ENCODE data around the gene SGPP1.
A peak's percentile ranks its signal among the peaks of the same experiment; 100 is the strongest.
"Not testable (repeated sequence)": the region's sequence is repeated elsewhere in the genome, so short reads cannot be mapped to it uniquely, and the experiment has no call there.

Gene SGPP1

GRCh38 chr14:63672417-63673180 is 55.3 kb downstream of the SGPP1 start:
- DNase-seq: no peak

GRCh38 chr14:63671987-63672386 is 55.9 kb downstream of the SGPP1 start:
- DNase-seq: no peak

DNA sequence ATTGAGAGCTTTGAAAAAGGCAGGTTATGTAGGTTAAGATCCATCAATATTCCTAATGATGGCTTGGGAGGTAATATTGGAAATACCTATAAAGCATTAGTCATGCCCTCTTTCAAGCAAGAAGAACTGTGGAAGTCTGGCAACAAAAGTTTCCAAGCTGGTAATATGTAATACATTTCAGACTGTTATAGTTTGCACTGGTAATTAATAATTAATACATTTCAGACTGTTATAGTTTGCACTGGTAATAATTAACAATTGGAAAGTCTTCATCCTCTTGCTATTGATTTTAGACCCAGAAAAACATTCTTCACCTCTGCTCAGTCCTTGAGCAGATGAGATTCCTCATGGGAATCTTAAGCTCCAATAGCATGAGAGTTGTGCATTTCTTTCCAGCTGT is 57.2 kb downstream of the SGPP1 start:
- DNase-seq: no peak

DNA sequence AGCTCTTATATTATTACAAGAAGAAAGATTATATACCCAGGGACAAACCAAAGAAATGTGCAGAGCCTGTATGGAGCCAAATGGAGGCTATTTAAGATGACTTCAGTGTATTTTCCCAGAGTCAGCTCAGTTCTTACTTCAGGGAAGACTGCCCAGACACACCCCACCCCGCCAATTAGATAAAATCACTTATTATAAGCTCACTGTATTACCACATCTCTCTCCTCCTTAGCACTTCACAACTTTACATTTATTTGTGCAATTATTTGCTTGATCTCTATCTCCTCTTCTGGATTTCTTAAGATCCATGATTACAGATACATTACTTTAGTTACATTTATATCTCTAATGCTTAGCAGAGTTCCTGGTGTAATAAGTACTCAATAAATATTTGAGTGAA is 61.5 kb downstream of the SGPP1 start:
- DNase-seq: no peak

DNA sequence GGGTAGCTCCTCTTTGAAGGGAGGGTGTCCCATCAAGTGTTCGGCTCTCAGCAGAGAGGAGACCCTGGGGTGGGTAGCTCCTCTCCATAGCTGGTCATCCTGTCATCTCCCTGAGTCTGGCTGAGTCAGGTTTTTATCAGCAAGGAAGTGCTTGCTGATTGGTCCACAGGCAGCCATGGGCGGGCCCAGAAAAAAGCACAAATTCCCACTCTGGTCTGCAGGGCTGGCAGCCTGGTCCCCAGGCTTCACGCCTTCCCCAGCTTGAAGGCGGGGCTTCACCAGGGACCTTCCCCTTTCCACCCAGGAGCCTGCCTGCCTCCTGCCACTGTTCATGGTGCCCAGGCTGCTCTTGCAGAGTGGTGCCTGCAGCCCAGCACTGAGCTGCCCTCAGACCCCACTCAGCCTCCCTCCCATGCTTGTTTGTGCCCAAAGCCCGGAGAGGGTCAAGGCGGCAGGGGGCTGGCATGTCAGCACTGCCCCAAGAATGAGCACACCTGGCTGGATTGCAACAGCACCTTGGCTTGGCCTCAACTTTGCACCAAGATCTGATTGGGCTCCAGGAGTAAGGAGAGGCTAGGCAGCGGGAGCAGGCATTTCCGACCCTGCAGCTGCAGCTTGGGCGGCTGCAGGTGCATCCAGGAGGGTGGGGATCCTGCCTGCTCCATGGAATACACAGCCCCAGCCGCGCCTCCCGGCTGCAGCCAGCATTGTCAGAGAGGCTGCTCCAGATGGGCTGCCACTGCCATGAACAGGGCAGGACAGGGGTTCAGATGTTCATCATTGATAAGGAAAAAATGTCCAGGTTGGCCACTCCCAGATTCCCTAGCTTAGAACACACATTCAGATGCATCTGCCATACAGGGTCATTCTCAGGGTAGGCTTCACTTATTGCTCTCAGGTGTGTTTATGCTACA is 64.2 kb downstream of the SGPP1 start:
- DNase-seq: no peak

- no peak for DNase-seq
These were observed 65.1 kb downstream of the SGPP1 start for GRCh38 chr14:63662776-63663175.

DNA sequence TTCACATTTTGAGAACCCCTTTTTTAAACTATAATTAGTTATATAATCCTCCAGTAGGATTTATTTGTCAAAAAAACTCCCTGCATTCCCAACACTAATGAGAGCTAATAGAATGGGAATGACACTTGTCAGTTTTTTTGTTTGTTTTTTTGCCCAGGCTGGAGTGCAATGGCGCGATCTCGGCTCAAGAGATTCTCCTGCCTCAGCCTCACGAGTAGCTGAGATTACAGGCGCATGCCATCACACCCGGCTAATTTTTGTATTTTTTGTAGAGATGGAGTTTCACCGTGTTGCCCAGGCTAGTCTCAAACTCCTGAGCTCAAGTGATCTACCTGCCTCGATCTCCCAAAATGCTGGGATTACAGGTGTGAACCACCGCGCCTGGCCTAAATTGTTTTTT is 66.0 kb downstream of the SGPP1 start:
- DNase-seq: not testable (repeated sequence)

DNA sequence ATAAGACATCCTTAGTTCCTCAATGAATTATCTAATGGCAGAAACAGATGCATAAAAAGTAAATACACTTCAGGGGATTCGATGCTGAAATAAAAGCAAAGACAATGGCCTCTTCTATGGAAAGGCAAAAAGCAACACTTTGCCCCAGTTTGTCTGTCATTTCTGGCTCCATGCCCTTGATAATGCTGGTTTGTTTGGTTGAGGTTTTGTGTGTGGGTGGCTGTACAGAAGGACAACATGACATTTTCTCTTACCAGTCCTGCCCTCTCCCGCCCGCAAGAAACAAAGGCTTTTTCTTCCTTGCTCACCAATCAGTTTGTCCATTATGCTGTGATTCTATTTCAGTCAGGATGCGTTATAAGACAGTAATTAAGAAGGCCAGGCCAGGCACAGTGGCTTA is 68.1 kb downstream of the SGPP1 start:
- peak; percentile 29 for DNase-seq

GRCh38 chr14:63656194-63656593 is 71.7 kb downstream of the SGPP1 start:
- DNase-seq: no peak

GRCh38 chr14:63654936-63655335 is 72.9 kb downstream of the SGPP1 start:
- no peak for DNase-seq

- DNase-seq: no peak
These were observed 73.5 kb downstream of the SGPP1 start for GRCh38 chr14:63654346-63654745.

DNA sequence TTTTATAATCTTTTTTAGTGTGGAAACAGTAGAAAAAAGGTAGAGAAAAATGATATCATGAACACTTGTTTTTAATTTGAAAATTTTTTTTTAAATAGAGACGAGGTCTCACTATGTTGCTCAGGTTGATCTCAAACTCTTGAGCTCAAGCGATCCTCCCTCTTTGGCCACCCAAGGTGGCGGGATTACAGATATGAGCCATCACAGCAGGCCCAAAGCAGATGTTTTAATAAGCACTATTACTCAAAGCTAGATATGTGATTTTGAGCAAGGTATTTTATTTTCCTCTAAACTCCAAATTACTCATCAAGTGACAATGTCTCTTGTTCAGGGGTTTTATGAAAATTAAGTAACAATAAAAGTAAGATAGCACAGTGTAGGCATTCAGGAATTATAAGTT is 75.5 kb downstream of the SGPP1 start:
- DNase-seq: no peak

GRCh38 chr14:63650256-63650952 is 77.5 kb downstream of the SGPP1 start:
- DNase-seq: no peak

DNA sequence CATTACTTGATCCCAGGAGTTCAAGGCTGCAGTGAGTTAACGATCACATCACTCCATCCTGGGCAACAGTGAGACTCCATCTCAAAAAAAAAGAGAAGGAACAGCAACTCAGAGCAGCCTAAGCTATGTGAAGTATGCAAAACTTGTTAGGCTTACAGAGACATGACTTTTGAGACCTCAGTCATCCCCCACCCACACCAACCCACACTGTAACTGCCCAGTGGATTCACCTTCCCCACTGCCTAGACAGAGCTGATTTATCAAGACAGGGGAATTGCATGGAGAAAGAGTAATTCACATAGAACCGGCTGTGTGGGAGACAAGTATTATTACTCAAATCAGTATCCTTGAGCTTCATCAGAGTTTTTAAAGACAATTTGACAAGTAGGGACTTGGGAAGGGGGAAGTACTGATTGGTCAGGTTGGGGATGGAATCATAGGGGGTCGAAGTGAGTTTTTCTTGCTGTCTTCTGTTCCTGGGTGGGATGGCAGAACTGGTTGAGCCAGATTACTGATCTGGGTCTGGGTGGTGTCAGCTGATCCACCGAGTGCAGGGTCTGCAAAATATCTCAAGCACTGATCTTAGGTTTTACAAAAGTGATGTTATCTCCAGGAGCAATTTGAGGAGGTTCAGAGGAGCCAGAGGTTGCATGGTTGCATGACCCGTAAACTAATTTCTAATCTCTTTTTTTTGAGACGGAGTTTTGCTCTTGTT is 80.0 kb downstream of the SGPP1 start:
- DNase-seq: no peak

GRCh38 chr14:63644741-63645140 is 83.1 kb downstream of the SGPP1 start:
- DNase-seq: no peak

- no peak for DNase-seq
These were observed 85.0 kb downstream of the SGPP1 start for GRCh38 chr14:63642656-63643382.

DNA sequence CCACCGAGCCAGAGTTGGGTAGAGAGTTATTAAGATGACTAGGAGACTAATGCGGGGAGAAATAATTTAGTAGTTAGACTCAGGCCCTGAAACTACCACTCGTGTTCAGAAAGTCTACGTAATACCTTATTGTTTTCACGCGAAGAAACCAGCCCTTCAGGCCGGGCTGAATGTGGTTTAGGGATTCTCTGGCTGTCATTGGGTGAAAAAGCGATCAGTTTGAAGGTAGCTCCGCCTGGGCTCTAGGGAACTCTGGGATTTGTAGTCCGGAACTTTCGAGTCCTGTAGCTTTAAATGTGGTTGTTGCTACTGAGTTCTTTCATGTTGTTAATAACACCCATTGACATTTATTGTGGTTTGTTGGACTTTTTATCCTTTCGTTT is 85.6 kb downstream of the SGPP1 start:
- DNase-seq: peak; percentile 92

GRCh38 chr14:63641473-63642228 is 86.2 kb downstream of the SGPP1 start, which contains the start of gene WDR89:
WDR89 (minus strand) TSS chr14:63641871; CDS start chr14:63599942, 41,929 bp downstream.
- peak; percentile 99 for DNase-seq

- no peak for DNase-seq
These were observed 89.4 kb downstream of the SGPP1 start for GRCh38 chr14:63638493-63638892.

DNA sequence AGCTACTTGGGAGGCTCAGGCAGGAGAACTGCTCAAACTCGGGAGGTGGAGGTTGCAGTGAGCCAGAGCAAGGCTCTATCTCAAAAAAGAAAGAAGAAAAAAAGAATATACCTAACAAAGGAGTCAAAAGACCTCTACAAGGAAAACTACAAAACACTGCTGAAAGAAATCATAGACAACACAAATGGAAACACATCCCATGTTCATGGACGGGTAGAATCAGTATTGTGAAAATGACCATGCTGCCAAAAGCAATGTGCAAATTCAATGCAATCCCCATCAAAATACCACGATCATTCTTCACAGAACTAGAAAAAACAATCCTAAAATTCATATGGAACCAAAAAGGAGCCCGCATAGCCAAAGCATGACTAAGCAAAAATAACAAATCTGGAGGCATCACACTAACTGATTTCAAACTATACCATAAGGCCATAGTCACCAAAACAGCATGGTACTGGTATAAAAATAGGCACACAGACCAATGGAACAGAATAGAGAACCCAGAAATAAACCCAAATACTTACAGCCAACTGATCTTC is 91.7 kb downstream of the SGPP1 start:
- DNase-seq: not testable (repeated sequence)
